Limb (tissue), 2 donors: ENCODE results near the gene NBPF8.
"Not testable (repeated sequence)": the region's sequence is repeated elsewhere in the genome, so short reads cannot be mapped to it uniquely, and the experiment has no call there.

ENCODE experiments used
- DNase-seq, 2 donors: peaks; one replicate each; pipeline ENCODE4 v3.0.0-alpha.2; 2016; ENCODE audit errors: extremely low spot score in 2 of 2

NBPF8 gene, protein sequence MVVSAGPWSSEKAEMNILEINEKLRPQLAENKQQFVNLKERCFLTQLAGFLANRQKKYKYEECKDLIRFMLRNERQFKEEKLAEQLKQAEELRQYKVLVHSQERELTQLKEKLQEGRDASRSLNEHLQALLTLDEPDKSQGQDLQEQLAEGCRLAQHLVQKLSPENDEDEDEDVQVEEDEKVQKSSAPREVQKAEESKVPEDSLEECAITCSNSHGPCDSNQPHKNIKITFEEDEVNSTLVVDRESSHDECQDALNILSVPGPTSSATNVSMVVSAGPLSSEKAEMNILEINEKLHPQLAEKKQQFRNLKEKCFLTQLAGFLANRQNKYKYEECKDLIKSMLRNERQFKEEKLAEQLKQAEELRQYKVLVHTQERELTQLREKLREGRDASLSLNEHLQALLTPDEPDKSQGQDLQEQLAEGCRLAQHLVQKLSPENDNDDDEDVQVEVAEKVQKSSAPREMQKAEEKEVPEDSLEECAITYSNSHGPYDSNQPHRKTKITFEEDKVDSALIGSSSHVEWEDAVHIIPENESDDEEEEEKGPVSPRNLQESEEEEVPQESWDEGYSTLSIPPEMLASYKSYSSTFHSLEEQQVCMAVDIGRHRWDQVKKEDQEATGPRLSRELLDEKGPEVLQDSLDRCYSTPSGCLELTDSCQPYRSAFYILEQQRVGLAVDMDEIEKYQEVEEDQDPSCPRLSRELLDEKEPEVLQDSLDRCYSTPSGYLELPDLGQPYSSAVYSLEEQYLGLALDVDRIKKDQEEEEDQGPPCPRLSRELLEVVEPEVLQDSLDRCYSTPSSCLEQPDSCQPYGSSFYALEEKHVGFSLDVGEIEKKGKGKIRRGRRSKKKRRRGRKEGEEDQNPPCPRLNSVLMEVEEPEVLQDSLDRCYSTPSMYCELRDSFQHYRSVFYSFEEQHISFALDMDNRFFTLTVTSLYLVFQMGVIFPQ

DNA sequence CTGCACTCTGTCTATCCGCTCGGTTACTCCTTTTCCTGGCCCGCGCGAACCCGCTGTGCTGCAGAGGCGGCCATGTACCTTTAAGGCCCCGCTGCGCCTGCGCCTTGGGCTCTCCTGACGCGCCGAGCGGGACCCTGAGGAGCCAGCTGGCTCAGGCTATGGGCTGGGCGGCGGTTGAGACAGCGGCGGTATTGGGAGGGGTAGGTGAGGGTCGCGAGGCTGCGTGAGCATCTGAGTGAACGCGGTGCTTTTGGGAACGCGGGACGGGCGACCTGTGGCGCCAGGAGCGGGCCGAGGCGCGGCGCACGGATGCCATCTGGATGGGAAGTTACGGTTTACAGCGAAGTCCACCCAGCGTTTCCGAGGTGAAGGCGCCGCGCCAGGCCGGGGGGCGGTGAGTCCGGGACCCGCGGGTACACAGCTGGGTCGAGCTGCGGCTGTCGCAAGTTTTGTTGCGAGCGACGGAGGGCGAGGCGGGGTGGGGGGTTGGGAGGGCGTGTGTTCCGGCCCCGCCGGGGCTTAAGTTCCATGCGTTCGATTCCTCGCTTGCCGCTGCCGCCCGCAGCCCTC, at the start of gene NBPF8:
Gene NBPF8, plus strand, starts transcription at position 125 of the 570 bp plus-strand sequence. CDS start 21,488 bp downstream, outside the sequence.
- peak; percentile 33 to 68 for DNase-seq

DNA sequence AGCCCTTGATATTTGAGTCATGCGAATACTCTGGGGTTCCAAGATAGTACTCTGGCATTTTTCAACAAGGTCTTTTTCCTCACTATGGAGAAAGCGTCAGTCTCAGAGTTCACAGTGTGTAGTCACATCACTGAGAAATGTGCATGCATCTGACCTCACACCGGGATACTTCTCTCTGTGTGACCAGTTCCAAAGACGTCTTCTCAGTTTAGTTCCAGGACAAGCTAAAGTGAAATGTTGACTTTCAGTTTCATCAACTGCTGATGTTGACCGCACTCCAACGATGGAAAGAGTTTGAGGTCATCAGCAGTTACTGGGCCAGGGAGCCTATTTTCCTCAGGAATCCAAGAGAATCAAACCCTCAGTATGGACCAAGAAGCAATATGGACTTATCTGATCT, 47.1 kb upstream of the NBPF8 start:
- DNase-seq, result not testable (repeated sequence)

DNA sequence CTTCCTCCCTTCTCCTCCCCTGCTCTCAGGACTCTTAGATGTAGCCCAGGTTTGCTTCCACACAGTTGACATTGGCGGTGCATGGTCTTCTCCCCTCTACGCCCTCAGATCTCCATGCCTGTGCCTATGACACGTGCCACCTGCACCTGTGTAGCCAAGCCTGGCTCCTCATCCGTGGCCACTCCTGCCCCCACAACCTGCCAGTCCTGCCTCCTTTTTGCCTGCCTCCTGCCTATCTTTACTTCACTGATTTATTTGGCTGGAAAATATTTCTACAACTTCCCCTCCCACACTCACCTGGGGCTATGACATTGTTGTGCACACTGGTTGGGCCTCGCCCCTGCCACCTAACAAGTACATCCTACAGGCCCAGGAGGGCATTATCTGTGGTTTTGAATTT, 28.2 kb upstream of the NBPF8 start:
- not testable (repeated sequence) for DNase-seq

DNA sequence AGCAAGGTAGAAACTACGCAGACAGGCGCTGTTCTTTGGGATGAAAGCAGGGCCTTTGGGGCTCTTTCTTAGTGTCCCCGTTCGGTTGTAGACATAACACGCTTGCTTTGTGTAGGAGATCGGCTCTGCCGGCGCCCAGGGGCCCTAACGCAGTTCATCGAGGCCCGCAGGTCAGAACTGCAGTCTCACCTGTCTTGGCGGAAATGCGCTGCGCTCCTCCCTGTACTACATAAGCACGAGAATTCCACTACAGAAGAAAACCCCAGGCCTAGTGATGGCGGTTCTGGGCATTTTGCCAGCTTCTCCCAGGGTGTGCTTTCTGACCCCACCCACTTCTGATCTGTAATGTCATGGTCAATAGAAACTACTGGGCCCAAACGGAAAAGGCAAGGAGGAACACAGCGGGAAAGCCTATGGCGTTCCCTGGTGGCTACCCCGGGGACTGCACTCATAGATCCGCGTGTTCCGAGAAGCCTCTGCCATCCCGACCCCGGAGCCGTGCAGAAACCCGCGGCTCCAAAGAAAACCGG, 26.2 kb upstream of the NBPF8 start:
- peak in 1 of 2 donors; percentile 11 for DNase-seq

DNA sequence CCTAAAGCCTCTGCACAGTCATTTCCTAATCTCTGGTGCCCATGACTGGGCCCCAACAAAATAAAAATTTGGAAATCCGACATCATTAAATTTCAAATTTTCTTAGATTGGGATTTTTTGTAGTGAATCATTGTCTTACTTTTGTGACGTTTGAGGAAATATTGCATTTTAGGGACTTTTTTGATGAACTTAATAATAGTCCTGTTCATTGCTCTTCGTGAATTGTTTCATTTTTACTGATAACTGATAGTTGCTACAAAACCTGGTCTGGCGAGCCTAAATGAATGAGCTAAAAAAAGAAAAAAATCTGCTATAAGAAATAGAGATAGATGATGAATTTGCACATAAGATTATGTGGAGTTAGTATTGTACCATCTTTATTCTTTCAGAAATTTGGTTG, 23.5 kb upstream of the NBPF8 start:
- not testable (repeated sequence) for DNase-seq

DNA sequence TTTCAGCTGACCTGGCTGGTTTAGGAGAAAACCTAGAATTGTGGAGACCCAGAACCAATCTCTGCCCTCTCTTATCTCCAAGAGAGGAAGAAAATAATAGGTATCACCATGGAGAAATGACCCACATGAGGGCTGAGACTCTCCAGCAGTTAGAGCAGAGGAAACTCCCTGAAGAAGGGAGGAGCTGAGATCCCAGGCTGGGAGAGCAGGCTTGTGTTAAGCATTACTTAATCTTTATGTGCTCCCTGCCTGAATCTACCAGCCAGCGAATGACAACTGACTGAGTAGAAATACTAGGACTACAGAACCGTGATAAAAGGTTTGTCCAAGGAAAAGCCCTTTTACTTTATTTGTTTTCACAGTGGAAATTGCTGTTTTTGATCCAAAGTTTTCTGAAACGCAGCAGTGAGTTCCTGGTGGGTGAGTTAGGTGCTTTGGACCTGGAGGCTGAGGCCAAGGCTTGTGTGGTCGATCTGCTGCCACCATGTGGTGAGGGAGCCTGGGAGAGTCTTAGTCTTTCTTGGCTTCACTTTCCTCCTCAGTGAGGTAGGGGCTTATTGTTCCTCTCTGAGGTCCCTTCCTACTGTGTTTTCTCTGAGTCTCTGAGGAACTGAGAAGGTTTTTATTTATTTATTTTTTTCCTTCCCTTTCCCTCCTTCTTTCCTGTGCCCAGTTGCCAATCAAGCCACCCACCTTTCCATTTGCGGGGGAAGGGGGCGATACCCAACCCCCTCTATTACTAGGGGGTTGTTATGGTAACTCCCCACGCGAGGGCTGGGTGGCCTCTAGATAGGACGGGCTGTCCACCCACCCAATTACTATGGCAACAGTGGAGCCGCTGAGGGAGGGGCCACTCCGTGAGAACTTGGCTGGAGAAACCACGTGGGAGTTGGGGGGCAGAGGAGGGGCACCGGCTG, 21.3 kb upstream of the NBPF8 start:
- DNase-seq, result peak in 1 of 2 donors; percentile 20

DNA sequence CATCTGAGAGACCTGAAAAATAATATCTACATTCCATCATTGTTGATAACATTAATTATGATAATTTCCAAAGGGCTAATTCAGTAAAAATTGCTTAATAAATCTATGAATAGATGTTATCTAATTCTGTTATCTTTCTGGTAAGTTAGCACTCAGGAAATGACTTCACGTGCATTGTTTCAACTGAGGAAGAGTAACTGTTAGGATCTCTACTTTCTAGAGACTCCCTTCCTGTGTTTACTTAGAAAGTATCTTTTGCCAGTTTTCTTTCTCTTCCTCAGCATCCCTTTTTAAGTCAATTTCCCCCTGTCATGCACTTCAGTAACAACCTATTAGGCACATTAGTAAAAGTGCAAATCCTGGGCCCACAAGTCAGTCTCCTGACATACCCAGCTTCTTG, 9.5 kb upstream of the NBPF8 start:
- not testable (repeated sequence) for DNase-seq

DNA sequence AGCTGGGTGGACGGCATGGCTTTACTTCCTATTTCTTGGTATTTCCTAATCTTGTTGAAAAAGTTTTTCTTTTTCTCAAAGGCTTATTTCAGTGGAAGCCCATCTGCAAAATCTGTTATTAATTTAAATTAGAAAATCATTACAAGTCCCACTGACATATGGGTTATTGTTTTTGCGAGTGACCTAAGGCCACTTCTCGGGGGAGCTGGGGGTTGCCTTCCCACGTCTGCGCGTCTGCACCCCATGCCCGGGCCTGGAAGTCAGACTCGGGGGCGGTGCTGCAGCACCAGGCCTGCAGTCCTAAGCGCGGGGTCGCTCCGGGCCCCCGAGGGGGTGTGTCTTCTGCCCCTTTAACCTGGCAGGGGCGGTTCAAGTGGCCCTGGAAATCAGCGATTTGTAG, 384 bp upstream of the NBPF8 start:
- peak in 1 of 2 donors; percentile 25 for DNase-seq

DNA sequence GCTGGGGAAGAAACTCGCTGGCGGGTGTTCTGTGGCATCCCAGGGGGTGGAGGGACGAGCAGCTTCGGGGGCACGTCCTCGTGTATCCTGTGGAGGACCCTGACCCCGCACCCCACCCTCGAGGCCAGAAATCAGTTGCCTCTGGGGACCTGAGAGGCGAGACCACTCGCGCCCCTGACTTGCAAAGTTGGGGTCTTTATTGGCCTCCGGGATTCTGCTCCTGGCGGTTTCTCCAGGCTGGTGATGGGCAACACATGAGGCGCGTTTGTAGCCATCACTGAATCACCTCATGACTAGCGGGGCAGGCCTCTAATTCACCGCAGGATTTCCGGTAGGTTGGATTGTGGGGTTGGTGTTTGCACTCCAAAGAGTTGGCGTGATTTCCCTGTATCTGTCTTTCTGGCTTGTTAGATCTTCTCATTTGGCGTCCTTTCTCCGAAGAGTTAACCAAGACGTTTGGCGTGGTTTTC, 692 bp downstream of the NBPF8 start:
- DNase-seq, result peak; percentile 2 to 43

DNA sequence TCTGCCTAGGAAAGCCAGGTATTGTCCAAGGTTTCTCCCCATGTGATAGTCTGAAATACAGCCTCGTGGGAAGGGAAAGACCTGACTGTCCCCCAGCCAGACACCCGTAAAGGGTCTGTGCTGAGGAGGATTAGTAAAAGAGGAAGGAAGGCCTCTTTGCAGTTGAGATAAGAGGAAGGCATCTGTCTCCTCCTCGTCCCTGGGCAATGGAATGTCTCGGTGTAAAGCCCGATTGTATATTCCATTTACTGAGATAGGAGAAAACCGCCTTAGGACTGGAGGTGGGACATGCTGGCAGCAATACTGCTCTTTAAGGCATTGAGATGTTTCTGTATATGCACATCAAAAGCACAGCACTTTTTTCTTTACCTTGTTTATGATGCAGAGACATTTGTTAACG, 10.2 kb downstream of the NBPF8 start:
- DNase-seq, result not testable (repeated sequence)

DNA sequence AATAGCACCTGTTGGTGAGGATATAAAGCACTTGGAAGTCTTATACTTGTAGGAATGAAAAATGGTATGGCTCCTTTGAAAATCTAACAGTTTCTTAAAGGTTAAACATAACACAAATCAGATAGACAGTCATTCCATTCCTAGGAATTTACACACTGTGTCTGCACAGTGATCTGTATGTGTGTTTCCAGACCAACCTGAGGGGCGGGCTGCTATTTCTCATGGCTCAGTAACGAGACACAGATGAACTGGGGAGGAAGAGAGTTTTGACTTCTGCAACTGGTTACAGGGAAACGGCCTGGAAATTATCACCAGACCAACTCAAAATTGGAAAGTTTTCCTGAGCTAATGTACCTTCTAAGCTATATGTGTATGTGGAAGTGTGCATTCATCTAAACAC, 16.8 kb downstream of the NBPF8 start:
- not testable (repeated sequence) for DNase-seq

DNA sequence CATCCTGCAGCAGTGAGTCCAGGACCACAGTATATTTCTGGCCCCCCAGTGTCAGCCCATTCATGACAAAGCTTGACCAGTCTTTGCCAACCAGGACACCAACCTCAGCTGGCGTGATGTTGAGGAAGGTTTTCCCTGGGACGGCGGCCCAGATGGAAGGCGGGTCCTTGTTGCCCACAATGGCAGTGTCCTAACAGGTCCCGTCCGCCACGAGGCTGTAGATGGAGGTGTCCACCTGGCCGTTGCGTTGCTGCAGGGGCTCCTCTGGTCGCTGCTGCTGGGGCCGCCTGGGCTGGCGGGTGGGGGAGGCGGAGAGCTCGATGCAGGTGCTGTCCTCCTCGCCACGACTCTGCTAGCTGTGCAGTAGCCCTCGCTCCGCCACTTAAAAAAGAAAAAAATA, 19.0 kb downstream of the NBPF8 start:
- not testable (repeated sequence) for DNase-seq

DNA sequence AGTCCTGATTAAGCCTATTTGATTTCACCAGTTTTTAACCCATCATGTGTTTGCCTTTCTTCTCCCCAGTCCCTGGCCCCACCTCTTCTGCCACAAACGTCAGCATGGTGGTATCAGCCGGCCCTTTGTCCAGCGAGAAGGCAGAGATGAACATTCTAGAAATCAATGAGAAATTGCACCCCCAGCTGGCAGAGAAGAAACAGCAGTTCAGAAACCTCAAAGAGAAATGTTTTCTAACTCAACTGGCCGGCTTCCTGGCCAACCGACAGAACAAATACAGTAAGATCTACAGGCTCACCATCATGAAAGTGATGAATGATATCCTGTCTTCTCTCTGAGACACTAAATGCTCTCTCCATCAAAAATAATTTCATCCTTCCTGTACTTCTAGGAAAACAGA, 34.3 kb downstream of the NBPF8 start:
- DNase-seq, result not testable (repeated sequence)
